ENCODE measurements around the gene UGT1A8.

UGT1A8 gene

GRCh38 chr2:233663911-233664310 is 46.5 kb downstream of the UGT1A8 start:
- Histone ChIP-seq H3K4me3 (ENCODE audit: low read length) (no peak overlapping the region), H3K36me3 (ENCODE audit: control insufficient read depth, insufficient read depth, low read length) (no peaks in the 10 kb centered on the region), H3K27me3 (ENCODE audit: control insufficient read depth, insufficient read depth, low read length) (no peaks in the 10 kb centered on the region), H3K4me1 (ENCODE audit: control insufficient read depth, insufficient read depth, low read length) (no peaks in the 10 kb centered on the region), H3K27ac (ENCODE audit: low read length) (no peak overlapping the region), H3K9me3 (ENCODE audit: control insufficient read depth, insufficient read depth, low read length) (no peaks in the 10 kb centered on the region)
- DNase-seq (ENCODE audit: low read depth, low spot score): no peak
- WGBS (ENCODE audit: insufficient coverage, insufficient read length): no CpG with 5 or more reads among the region's 1 CpG

DNA sequence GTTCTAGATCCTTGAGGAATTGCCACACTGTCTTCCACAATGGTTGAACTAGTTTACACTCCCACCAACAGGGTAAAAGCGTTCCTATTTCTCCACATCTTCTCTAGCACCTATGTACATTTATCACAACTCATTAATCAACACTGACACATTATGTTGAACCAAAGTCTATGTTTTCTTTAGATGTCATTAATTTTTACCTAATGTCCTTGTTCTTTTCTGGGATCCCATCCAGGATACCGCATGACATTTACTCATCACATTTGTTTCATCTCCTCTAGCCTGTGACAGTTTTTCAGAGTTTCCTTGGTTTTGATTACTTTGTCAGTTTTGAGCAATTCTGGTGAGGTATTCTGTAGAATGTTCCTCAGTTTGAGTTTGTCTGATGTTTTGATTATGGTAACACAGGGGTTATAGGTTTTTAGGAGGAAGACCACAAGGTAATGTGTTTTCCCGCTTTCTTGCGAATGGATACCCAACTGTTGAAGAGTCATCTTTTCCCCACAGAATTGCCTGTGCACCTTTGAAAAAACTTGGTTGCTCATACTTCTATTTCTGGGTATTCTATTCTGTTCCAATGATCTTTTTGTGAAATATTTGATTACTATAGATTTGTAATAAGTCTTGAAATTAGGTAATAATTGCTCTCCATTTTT is 51.3 kb downstream of the UGT1A8 start:
- Histone ChIP-seq H3K27me3 (ENCODE audit: control insufficient read depth, insufficient read depth, low read length) (no peaks in the 10 kb centered on the region), H3K4me3 (ENCODE audit: low read length) (no peak overlapping the region), H3K27ac (ENCODE audit: low read length) (no peak overlapping the region), H3K36me3 (ENCODE audit: control insufficient read depth, insufficient read depth, low read length) (no peaks in the 10 kb centered on the region), H3K4me1 (ENCODE audit: control insufficient read depth, insufficient read depth, low read length) (no peaks in the 10 kb centered on the region), H3K9me3 (ENCODE audit: control insufficient read depth, insufficient read depth, low read length) (no peaks in the 10 kb centered on the region)
- WGBS (ENCODE audit: insufficient coverage, insufficient read length): no CpG with 5 or more reads among the region's 4 CpGs
- DNase-seq (ENCODE audit: low read depth, low spot score): no peak

- Histone ChIP-seq H3K27me3 (ENCODE audit: control insufficient read depth, insufficient read depth, low read length) (no peaks in the 10 kb centered on the region), H3K9me3 (ENCODE audit: control insufficient read depth, insufficient read depth, low read length) (no peaks in the 10 kb centered on the region), H3K36me3 (ENCODE audit: control insufficient read depth, insufficient read depth, low read length) (no peaks in the 10 kb centered on the region), H3K4me1 (ENCODE audit: control insufficient read depth, insufficient read depth, low read length) (no peaks in the 10 kb centered on the region), H3K27ac (ENCODE audit: low read length) (no peak within 1 kb of the TSS), H3K4me3 (ENCODE audit: low read length) (no peak within 1 kb of the TSS)
- WGBS (ENCODE audit: insufficient coverage, insufficient read length): no CpG with 5 or more reads among the region's 5 CpGs
- no peak for DNase-seq (ENCODE audit: low read depth, low spot score)
Observed at GRCh38 chr2:233671290-233672161, 54.1 kb downstream of the UGT1A8 start, which contains the start of gene UGT1A9. TSS of gene UGT1A9 (plus strand) at chr2:233671898. CDS start at chr2:233671935, 37 bp downstream.

DNA sequence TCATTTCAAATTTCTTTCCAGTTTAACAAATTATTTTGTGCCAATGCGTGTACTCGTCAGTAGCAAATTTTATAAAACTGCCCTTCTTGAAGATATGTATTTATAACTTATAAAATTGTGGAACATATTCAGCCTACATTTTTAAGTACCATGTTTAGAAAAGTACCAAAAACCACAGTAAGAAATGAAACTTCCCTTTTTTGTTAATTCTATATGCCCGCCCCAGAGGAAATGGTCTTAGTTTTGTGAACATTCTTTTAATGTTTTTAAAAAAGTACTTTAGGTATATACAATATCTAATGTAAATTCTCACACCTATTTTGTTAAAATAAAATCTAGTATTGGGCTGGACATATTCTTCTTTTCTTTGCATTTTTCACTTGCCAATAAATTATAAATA is 55.5 kb downstream of the UGT1A8 start:
- no peaks in the 10 kb centered on the region for H3K9me3 ChIP-seq (ENCODE audit: control insufficient read depth, insufficient read depth, low read length)
- no peaks in the 10 kb centered on the region for H3K27me3 ChIP-seq (ENCODE audit: control insufficient read depth, insufficient read depth, low read length)
- no peak overlapping the region for H3K4me3 ChIP-seq (ENCODE audit: low read length)
- no peak for DNase-seq (ENCODE audit: low read depth, low spot score)
- H3K36me3 ChIP-seq (ENCODE audit: control insufficient read depth, insufficient read depth, low read length): no peaks in the 10 kb centered on the region
- no CpG with 5 or more reads among the region's 3 CpGs for WGBS (ENCODE audit: insufficient coverage, insufficient read length)
- H3K4me1 ChIP-seq (ENCODE audit: control insufficient read depth, insufficient read depth, low read length): no peaks in the 10 kb centered on the region
- H3K27ac ChIP-seq (ENCODE audit: low read length): no peak overlapping the region

- Histone ChIP-seq H3K9me3 (ENCODE audit: control insufficient read depth, insufficient read depth, low read length) (no peaks in the 10 kb centered on the region), H3K4me1 (ENCODE audit: control insufficient read depth, insufficient read depth, low read length) (no peaks in the 10 kb centered on the region), H3K4me3 (ENCODE audit: low read length) (no peak overlapping the region), H3K27ac (ENCODE audit: low read length) (no peak overlapping the region), H3K27me3 (ENCODE audit: control insufficient read depth, insufficient read depth, low read length) (no peaks in the 10 kb centered on the region), H3K36me3 (ENCODE audit: control insufficient read depth, insufficient read depth, low read length) (no peaks in the 10 kb centered on the region)
- no peak for DNase-seq (ENCODE audit: low read depth, low spot score)
Observed at GRCh38 chr2:233673896-233674295, 56.5 kb downstream of the UGT1A8 start.

DNA sequence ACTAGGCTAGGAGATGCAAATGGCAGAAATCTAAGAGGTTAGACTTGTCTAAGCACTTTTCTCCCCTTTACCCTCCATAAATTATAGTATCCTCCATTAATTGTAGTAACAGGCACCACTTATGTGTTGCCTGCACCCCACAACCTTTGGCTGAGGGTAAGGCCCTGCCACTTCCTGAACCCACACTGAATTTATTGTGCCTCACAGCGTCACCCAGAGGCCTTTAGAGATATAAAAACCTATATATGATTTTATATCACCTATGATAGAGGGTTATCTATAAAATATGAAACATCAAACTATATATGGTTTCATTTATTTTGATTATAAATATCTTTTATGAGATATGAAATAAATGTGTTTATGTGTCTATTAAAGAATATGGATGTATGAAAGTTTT is 56.9 kb downstream of the UGT1A8 start:
- H3K4me1 ChIP-seq (ENCODE audit: control insufficient read depth, insufficient read depth, low read length): no peaks in the 10 kb centered on the region
- no peaks in the 10 kb centered on the region for H3K36me3 ChIP-seq (ENCODE audit: control insufficient read depth, insufficient read depth, low read length)
- H3K9me3 ChIP-seq (ENCODE audit: control insufficient read depth, insufficient read depth, low read length): no peaks in the 10 kb centered on the region
- H3K27ac ChIP-seq (ENCODE audit: low read length): no peak overlapping the region
- DNase-seq (ENCODE audit: low read depth, low spot score): no peak
- no CpG with 5 or more reads among the region's 1 CpG for WGBS (ENCODE audit: insufficient coverage, insufficient read length)
- H3K27me3 ChIP-seq (ENCODE audit: control insufficient read depth, insufficient read depth, low read length): no peaks in the 10 kb centered on the region
- H3K4me3 ChIP-seq (ENCODE audit: low read length): no peak overlapping the region

- no peak for DNase-seq (ENCODE audit: low read depth, low spot score)
- Histone ChIP-seq H3K4me1 (ENCODE audit: control insufficient read depth, insufficient read depth, low read length) (no peaks in the 10 kb centered on the region), H3K27me3 (ENCODE audit: control insufficient read depth, insufficient read depth, low read length) (no peaks in the 10 kb centered on the region), H3K9me3 (ENCODE audit: control insufficient read depth, insufficient read depth, low read length) (no peaks in the 10 kb centered on the region), H3K36me3 (ENCODE audit: control insufficient read depth, insufficient read depth, low read length) (no peaks in the 10 kb centered on the region), H3K4me3 (ENCODE audit: low read length) (no peak overlapping the region), H3K27ac (ENCODE audit: low read length) (no peak overlapping the region)
- no CpG with 5 or more reads among the region's 4 CpGs for WGBS (ENCODE audit: insufficient coverage, insufficient read length)
Observed at GRCh38 chr2:233674995-233675394, 57.6 kb downstream of the UGT1A8 start.

GRCh38 chr2:233676046-233676445 is 58.6 kb downstream of the UGT1A8 start:
- H3K9me3 ChIP-seq (ENCODE audit: control insufficient read depth, insufficient read depth, low read length): no peaks in the 10 kb centered on the region
- H3K27ac ChIP-seq (ENCODE audit: low read length): no peak overlapping the region
- H3K36me3 ChIP-seq (ENCODE audit: control insufficient read depth, insufficient read depth, low read length): no peaks in the 10 kb centered on the region
- DNase-seq (ENCODE audit: low read depth, low spot score): no peak
- H3K27me3 ChIP-seq (ENCODE audit: control insufficient read depth, insufficient read depth, low read length): no peaks in the 10 kb centered on the region
- no CpG with 5 or more reads among the region's 2 CpGs for WGBS (ENCODE audit: insufficient coverage, insufficient read length)
- H3K4me1 ChIP-seq (ENCODE audit: control insufficient read depth, insufficient read depth, low read length): no peaks in the 10 kb centered on the region
- no peak overlapping the region for H3K4me3 ChIP-seq (ENCODE audit: low read length)

DNA sequence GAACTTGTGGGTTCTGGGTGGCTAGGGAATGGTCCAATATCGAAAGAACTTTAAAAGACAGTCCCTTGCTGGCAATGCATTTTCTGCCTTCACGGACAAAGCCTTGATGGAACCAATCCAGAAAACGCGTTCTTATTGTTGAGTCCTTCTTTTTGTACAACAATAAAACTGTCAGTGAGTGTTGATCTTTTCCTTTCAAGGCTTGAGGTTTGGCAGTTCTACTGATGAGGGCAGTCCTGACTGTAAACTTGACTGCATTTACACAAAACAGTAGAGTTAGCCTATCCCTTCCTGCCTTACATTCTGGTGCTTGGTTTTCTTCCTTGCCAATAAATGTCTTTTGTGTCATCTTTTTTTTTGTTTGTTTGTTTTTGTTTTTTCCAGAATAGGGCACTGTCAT is 61.8 kb downstream of the UGT1A8 start:
- Histone ChIP-seq H3K4me1 (ENCODE audit: control insufficient read depth, insufficient read depth, low read length) (no peaks in the 10 kb centered on the region), H3K9me3 (ENCODE audit: control insufficient read depth, insufficient read depth, low read length) (no peaks in the 10 kb centered on the region), H3K27ac (ENCODE audit: low read length) (no peak overlapping the region), H3K27me3 (ENCODE audit: control insufficient read depth, insufficient read depth, low read length) (no peaks in the 10 kb centered on the region), H3K4me3 (ENCODE audit: low read length) (no peak overlapping the region), H3K36me3 (ENCODE audit: control insufficient read depth, insufficient read depth, low read length) (no peaks in the 10 kb centered on the region)
- no peak for DNase-seq (ENCODE audit: low read depth, low spot score)
- no CpG with 5 or more reads among the region's 4 CpGs for WGBS (ENCODE audit: insufficient coverage, insufficient read length)

DNA sequence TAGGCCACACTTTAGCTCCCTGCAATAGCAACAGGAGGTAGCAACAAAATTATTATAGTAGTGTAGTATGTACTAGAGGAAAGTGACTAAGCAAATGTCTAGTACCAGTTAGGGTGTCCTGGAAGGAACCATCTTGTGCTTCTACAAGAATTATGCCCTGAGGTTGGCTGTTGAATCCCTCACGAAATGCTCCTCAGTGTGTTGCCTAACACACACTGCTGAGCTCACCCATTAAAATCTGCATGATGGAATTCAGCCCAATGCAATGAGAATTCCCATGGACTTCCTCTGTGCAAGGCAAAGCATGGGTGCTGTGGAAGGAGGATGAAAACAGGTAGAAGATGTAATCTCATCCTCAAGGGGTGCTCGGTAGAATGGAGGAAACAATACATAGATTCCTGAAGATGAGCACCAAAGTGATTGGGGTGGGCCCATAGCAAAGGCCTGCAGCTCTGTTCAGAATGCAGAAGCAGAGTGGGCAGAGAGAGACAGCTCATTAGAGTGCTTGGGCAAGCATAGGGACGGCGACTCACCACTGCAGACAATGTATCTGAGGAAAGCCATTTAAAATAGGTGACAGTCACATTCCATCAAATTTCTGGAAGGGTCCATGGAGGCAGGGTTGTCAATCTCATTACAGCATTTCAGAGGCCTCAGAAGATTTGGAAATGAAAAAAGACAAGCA is 63.1 kb downstream of the UGT1A8 start:
- Histone ChIP-seq H3K27ac (ENCODE audit: low read length) (no peak overlapping the region), H3K36me3 (ENCODE audit: control insufficient read depth, insufficient read depth, low read length) (no peaks in the 10 kb centered on the region), H3K27me3 (ENCODE audit: control insufficient read depth, insufficient read depth, low read length) (no peaks in the 10 kb centered on the region), H3K4me3 (ENCODE audit: low read length) (no peak overlapping the region), H3K4me1 (ENCODE audit: control insufficient read depth, insufficient read depth, low read length) (no peaks in the 10 kb centered on the region), H3K9me3 (ENCODE audit: control insufficient read depth, insufficient read depth, low read length) (no peaks in the 10 kb centered on the region)
- no CpG with 5 or more reads among the region's 4 CpGs for WGBS (ENCODE audit: insufficient coverage, insufficient read length)
- no peak for DNase-seq (ENCODE audit: low read depth, low spot score)

All from iPS DF 6.9 (cell line).